Mammary epithelial cell (primary cell): Measurements from ENCODE around the gene C10orf53.

ENCODE experiments used
- EZH2 ChIP-seq: IDR thresholded peaks from 2 replicates; pipeline ENCODE4 v1.6.1; 2012; ENCODE audit warnings: low read length, inconsistent platforms, borderline replicate concordance
- TF ChIP-seq, protein P1 (sequence below), 2 donors: IDR thresholded peaks in 1 of 2; conservative IDR thresholded peaks in 1 of 2; 2 replicates each; pipeline ENCODE4 v1.5.1; 2011 to 2012; ENCODE audit warnings: inconsistent platforms in 2 of 2, low read length in 2 of 2, mild to moderate bottlenecking in 2 of 2, control low read depth in 1 of 2, low read depth in 1 of 2; ENCODE audit not compliant: insufficient read depth in 1 of 2; ENCODE audit errors: extremely low read depth in 1 of 2

DNA sequence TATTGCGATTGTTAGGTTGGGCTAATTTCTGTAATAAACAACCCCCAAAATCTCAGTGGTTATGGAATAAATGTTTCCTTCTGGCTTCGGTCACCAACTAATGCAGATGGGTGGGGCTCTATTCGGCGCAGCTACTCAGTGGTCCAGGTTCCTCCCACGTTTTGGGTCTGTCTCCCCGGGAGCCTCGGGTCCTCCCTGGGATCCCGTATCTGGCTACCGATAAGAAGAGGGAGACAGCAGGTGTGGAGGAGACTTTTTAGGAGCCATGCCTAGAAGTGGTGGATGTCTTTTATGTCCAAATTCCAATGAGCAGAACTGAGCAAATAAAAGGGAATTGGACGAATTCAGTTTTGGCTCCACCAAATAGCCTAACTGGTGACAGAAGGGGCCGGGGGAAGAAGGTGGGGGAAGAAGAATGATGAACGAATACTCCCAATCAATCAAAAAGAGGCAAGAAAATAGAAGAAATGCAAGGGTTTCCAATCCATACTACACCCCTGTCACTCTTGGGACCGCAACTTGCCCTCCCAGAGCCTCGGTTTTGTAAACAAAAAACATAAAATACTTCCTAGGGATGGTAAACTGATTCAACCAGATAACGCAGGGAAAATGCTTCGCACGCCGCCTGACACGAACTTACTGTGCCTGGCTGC, 498 bp upstream of the C10orf53 start:
- TF ChIP-seq, protein P1, sequence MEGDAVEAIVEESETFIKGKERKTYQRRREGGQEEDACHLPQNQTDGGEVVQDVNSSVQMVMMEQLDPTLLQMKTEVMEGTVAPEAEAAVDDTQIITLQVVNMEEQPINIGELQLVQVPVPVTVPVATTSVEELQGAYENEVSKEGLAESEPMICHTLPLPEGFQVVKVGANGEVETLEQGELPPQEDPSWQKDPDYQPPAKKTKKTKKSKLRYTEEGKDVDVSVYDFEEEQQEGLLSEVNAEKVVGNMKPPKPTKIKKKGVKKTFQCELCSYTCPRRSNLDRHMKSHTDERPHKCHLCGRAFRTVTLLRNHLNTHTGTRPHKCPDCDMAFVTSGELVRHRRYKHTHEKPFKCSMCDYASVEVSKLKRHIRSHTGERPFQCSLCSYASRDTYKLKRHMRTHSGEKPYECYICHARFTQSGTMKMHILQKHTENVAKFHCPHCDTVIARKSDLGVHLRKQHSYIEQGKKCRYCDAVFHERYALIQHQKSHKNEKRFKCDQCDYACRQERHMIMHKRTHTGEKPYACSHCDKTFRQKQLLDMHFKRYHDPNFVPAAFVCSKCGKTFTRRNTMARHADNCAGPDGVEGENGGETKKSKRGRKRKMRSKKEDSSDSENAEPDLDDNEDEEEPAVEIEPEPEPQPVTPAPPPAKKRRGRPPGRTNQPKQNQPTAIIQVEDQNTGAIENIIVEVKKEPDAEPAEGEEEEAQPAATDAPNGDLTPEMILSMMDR (conservative IDR thresholded peaks at IDR 0.05 in 1 of 2, IDR thresholded peaks at IDR 0.05 in 1 of 2; ENCODE audit: extremely low read depth in 1 of 2, insufficient read depth in 1 of 2, low read depth in 1 of 2, low read length in 2 of 2): no peak
- TF ChIP-seq EZH2: no peak
